Measurements from ENCODE around the gene CYB5RL.

The CYB5RL gene

GRCh38 chr1:54225986-54226559, 26.2 kb upstream of the CYB5RL start:
- Histone ChIP-seq H3K4me3 (ENCODE audit: low read length) (no peak overlapping the region), H3K36me3 (ENCODE audit: control insufficient read depth, insufficient read depth, low read length) (0 out of 2 replicates have a peak, but pooled peaks cover 3% of the 10 kb centered on the region), H3K9me3 (ENCODE audit: control insufficient read depth, insufficient read depth, low read length) (no peaks in the 10 kb centered on the region), H3K27me3 (ENCODE audit: control insufficient read depth, insufficient read depth, low read length) (no peaks in the 10 kb centered on the region), H3K4me1 (ENCODE audit: control insufficient read depth, insufficient read depth, low read length) (peaks cover 1% of the 10 kb centered on the region), H3K27ac (ENCODE audit: low read length) (no peak overlapping the region)
- DNase-seq (ENCODE audit: low read depth, low spot score) = no peak
- no CpG with 5 or more reads among the region's 20 CpGs for WGBS (ENCODE audit: insufficient coverage, insufficient read length)

- Histone ChIP-seq H3K4me3 (ENCODE audit: low read length) (no peak overlapping the region), H3K27me3 (ENCODE audit: control insufficient read depth, insufficient read depth, low read length) (no peaks in the 10 kb centered on the region), H3K36me3 (ENCODE audit: control insufficient read depth, insufficient read depth, low read length) (0 out of 2 replicates have a peak, but pooled peaks cover 3% of the 10 kb centered on the region), H3K4me1 (ENCODE audit: control insufficient read depth, insufficient read depth, low read length) (peaks cover 1% of the 10 kb centered on the region), H3K27ac (ENCODE audit: low read length) (no peak overlapping the region), H3K9me3 (ENCODE audit: control insufficient read depth, insufficient read depth, low read length) (no peaks in the 10 kb centered on the region)
- 100% methylated on average over 2 of the region's 6 CpGs for WGBS (ENCODE audit: insufficient coverage, insufficient read length)
- DNase-seq (ENCODE audit: low read depth, low spot score) = no peak
Observed at GRCh38 chr1:54225378-54225777, 25.5 kb upstream of the CYB5RL start.

- Histone ChIP-seq H3K4me1 (ENCODE audit: control insufficient read depth, insufficient read depth, low read length) (peaks cover 1% of the 10 kb centered on the region), H3K27ac (ENCODE audit: low read length) (no peak overlapping the region), H3K4me3 (ENCODE audit: low read length) (no peak overlapping the region), H3K27me3 (ENCODE audit: control insufficient read depth, insufficient read depth, low read length) (no peaks in the 10 kb centered on the region), H3K36me3 (ENCODE audit: control insufficient read depth, insufficient read depth, low read length) (peaks cover 4% of the 10 kb centered on the region; the same call in 1 of the 2 replicates), H3K9me3 (ENCODE audit: control insufficient read depth, insufficient read depth, low read length) (no peaks in the 10 kb centered on the region)
- whole genome bisulfite sequencing (ENCODE audit: insufficient coverage, insufficient read length) = no CpG with 5 or more reads among the region's 6 CpGs
- no peak for DNase-seq (ENCODE audit: low read depth, low spot score)
Observed at GRCh38 chr1:54224233-54224632, 24.4 kb upstream of the CYB5RL start.

GRCh38 chr1:54223441-54224202, 23.8 kb upstream of the CYB5RL start:
- H3K27ac ChIP-seq (ENCODE audit: low read length) = no peak overlapping the region
- peaks cover 8% of the 10 kb centered on the region for H3K36me3 ChIP-seq (ENCODE audit: control insufficient read depth, insufficient read depth, low read length)
- WGBS (ENCODE audit: insufficient coverage, insufficient read length) = no CpG with 5 or more reads among the region's 16 CpGs
- H3K4me1 ChIP-seq (ENCODE audit: control insufficient read depth, insufficient read depth, low read length) = peaks cover 1% of the 10 kb centered on the region
- H3K9me3 ChIP-seq (ENCODE audit: control insufficient read depth, insufficient read depth, low read length) = no peaks in the 10 kb centered on the region
- DNase-seq (ENCODE audit: low read depth, low spot score) = no peak
- no peaks in the 10 kb centered on the region for H3K27me3 ChIP-seq (ENCODE audit: control insufficient read depth, insufficient read depth, low read length)
- no peak overlapping the region for H3K4me3 ChIP-seq (ENCODE audit: low read length)

- no peaks in the 10 kb centered on the region; the same call in 1 of the 2 replicates for H3K4me1 ChIP-seq (ENCODE audit: control insufficient read depth, insufficient read depth, low read length)
- DNase-seq (ENCODE audit: low read depth, low spot score) = no peak
- no peaks in the 10 kb centered on the region for H3K27me3 ChIP-seq (ENCODE audit: control insufficient read depth, insufficient read depth, low read length)
- H3K4me3 ChIP-seq (ENCODE audit: low read length) = no peak overlapping the region
- H3K36me3 ChIP-seq (ENCODE audit: control insufficient read depth, insufficient read depth, low read length) = peaks cover 12% of the 10 kb centered on the region
- WGBS (ENCODE audit: insufficient coverage, insufficient read length) = no CpG with 5 or more reads among the region's 6 CpGs
- no peaks in the 10 kb centered on the region for H3K9me3 ChIP-seq (ENCODE audit: control insufficient read depth, insufficient read depth, low read length)
- H3K27ac ChIP-seq (ENCODE audit: low read length) = no peak overlapping the region
Observed at GRCh38 chr1:54222711-54223110, 22.9 kb upstream of the CYB5RL start.

GRCh38 chr1:54221867-54222484, 22.1 kb upstream of the CYB5RL start:
- no peak overlapping the region for H3K27ac ChIP-seq (ENCODE audit: low read length)
- H3K36me3 ChIP-seq (ENCODE audit: control insufficient read depth, insufficient read depth, low read length) = peaks cover 19% of the 10 kb centered on the region
- DNase-seq (ENCODE audit: low read depth, low spot score) = no peak
- no peaks in the 10 kb centered on the region for H3K27me3 ChIP-seq (ENCODE audit: control insufficient read depth, insufficient read depth, low read length)
- H3K9me3 ChIP-seq (ENCODE audit: control insufficient read depth, insufficient read depth, low read length) = no peaks in the 10 kb centered on the region
- no peaks in the 10 kb centered on the region for H3K4me1 ChIP-seq (ENCODE audit: control insufficient read depth, insufficient read depth, low read length)
- WGBS (ENCODE audit: insufficient coverage, insufficient read length) = no CpG with 5 or more reads among the region's 7 CpGs
- H3K4me3 ChIP-seq (ENCODE audit: low read length) = no peak overlapping the region

GRCh38 chr1:54221113-54221834, 21.4 kb upstream of the CYB5RL start:
- H3K4me1 ChIP-seq (ENCODE audit: control insufficient read depth, insufficient read depth, low read length) = no peaks in the 10 kb centered on the region
- peaks cover 26% of the 10 kb centered on the region for H3K36me3 ChIP-seq (ENCODE audit: control insufficient read depth, insufficient read depth, low read length)
- H3K27me3 ChIP-seq (ENCODE audit: control insufficient read depth, insufficient read depth, low read length) = no peaks in the 10 kb centered on the region
- WGBS (ENCODE audit: insufficient coverage, insufficient read length) = no CpG with 5 or more reads among the region's 12 CpGs
- no peaks in the 10 kb centered on the region for H3K9me3 ChIP-seq (ENCODE audit: control insufficient read depth, insufficient read depth, low read length)
- H3K27ac ChIP-seq (ENCODE audit: low read length) = no peak overlapping the region
- no peak overlapping the region for H3K4me3 ChIP-seq (ENCODE audit: low read length)
- DNase-seq (ENCODE audit: low read depth, low spot score) = no peak

- Histone ChIP-seq H3K4me1 (ENCODE audit: control insufficient read depth, insufficient read depth, low read length) (no peaks in the 10 kb centered on the region), H3K9me3 (ENCODE audit: control insufficient read depth, insufficient read depth, low read length) (no peaks in the 10 kb centered on the region), H3K4me3 (ENCODE audit: low read length) (no peak overlapping the region), H3K27me3 (ENCODE audit: control insufficient read depth, insufficient read depth, low read length) (no peaks in the 10 kb centered on the region), H3K36me3 (ENCODE audit: control insufficient read depth, insufficient read depth, low read length) (peaks cover 35% of the 10 kb centered on the region), H3K27ac (ENCODE audit: low read length) (no peak overlapping the region)
- no CpG with 5 or more reads among the region's 18 CpGs for WGBS (ENCODE audit: insufficient coverage, insufficient read length)
- no peak for DNase-seq (ENCODE audit: low read depth, low spot score)
Observed at GRCh38 chr1:54220004-54220811, 20.4 kb upstream of the CYB5RL start.

- Histone ChIP-seq H3K27ac (ENCODE audit: low read length) (no peak overlapping the region), H3K27me3 (ENCODE audit: control insufficient read depth, insufficient read depth, low read length) (no peaks in the 10 kb centered on the region), H3K4me3 (ENCODE audit: low read length) (no peak overlapping the region), H3K36me3 (ENCODE audit: control insufficient read depth, insufficient read depth, low read length) (peaks cover 40% of the 10 kb centered on the region), H3K4me1 (ENCODE audit: control insufficient read depth, insufficient read depth, low read length) (no peaks in the 10 kb centered on the region), H3K9me3 (ENCODE audit: control insufficient read depth, insufficient read depth, low read length) (no peaks in the 10 kb centered on the region)
- no CpG with 5 or more reads among the region's 3 CpGs for WGBS (ENCODE audit: insufficient coverage, insufficient read length)
- DNase-seq (ENCODE audit: low read depth, low spot score) = no peak
Observed at GRCh38 chr1:54219688-54220003, 19.8 kb upstream of the CYB5RL start.
